Measurements from ENCODE around the gene ABCB11.

- no peak for TF ChIP-seq POLR2A (IDR thresholded peaks at IDR 0.05)
- no peak for TF ChIP-seq CTCF (IDR thresholded peaks at IDR 0.05 in 8 of 11, conservative IDR thresholded peaks at IDR 0.05 in 3 of 11)
- no peak for TF ChIP-seq POLR2AphosphoS5 (IDR thresholded peaks at IDR 0.05)
Measured at GRCh38 chr2:168892327-168892726, 138.8 kb downstream of the ABCB11 start.

Data from spleen (tissue), 7 donors.